ENCODE measurements around the gene HLA-C. TPM values are rescaled to one million over a fixed set of nuclear protein-coding genes. Genes with fewer than 3 reads are reported as not detected.
"Not testable (repeated sequence)": the region's sequence is repeated elsewhere in the genome, so short reads cannot be mapped to it uniquely, and the experiment has no call there.

Gene HLA-C
- total and polyA plus RNA-seq, 8 donors: 117 to 1,825 (median 212) TPM

DNA sequence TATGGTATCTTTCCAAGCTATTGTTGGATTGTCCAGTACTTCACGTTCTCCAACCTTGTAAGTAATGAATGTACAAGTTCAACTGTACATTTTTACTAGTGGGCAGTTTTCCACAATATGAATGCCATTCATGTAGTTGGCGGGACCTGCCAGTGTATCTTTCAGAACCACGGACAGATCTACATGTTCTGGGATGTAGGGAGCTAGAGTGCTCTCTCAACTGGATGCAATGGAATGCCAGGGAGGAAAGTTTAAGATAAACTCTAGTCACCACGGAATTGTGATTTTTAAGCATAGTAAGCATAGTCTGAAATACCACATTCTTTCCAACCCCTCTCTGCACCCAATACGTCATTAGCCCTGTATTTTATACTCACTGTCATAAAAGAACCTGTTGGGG is 21.5 kb upstream of the HLA-C start:
- H3K36me3 ChIP-seq: no peaks in the 10 kb centered on the region
- TF ChIP-seq CTCF (IDR thresholded peaks at IDR 0.05): no peak
- H3K4me3 ChIP-seq: no peak overlapping the region
- no peaks in the 10 kb centered on the region for H3K9me3 ChIP-seq
- ATAC-seq: peak; percentile 48
- DNase-seq: peak in 2 of 4 donors; percentile 7 to 30
- H3K27ac ChIP-seq: no peak overlapping the region
- no peaks in the 10 kb centered on the region for H3K4me1 ChIP-seq
- intact Hi-C loops (cut with DNase I): no loop called here
- H3K27me3 ChIP-seq: peaks cover 0 to 16% of the 10 kb centered on the region in 2 donors

DNA sequence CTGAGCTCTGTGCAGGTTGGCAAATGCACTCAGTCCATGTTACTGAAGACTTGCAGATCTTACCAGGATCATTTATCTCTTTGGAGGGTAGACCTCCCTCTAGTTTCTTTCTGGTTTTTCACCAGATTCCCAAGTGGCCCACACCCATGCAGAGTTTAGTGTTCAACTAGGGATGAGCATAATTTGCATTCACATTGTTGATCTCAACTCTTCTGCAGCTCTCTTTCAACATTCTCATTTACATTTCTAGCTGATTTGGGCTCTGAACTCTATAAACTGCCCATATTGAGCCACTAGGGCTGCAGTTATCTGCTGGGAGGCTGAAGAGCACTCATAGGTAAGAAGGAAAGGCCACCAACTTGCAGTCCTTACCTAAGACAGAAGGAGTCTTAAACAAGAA is 17.9 kb upstream of the HLA-C start:
- TF ChIP-seq CTCF (IDR thresholded peaks at IDR 0.05): no peak
- Histone ChIP-seq H3K4me3 (no peak overlapping the region), H3K9me3 (no peaks in the 10 kb centered on the region), H3K27ac (no peak overlapping the region), H3K4me1 (no peaks in the 10 kb centered on the region), H3K36me3 (no peaks in the 10 kb centered on the region), H3K27me3 (peaks cover 0 to 7% of the 10 kb centered on the region in 2 donors)
- no peak for ATAC-seq
- no peak for DNase-seq
- intact Hi-C loops (cut with DNase I): no loop called here

- no peaks in the 10 kb centered on the region for H3K9me3 ChIP-seq
- no peaks in the 10 kb centered on the region for H3K36me3 ChIP-seq
- no peak overlapping the region for H3K4me3 ChIP-seq
- H3K27ac ChIP-seq: no peak overlapping the region
- H3K27me3 ChIP-seq: peaks cover 0 to 7% of the 10 kb centered on the region in 2 donors
- intact Hi-C loops (cut with DNase I): no loop called here
- no peak for DNase-seq
- no peak for TF ChIP-seq CTCF (IDR thresholded peaks at IDR 0.05)
- ATAC-seq: no peak
- no peaks in the 10 kb centered on the region for H3K4me1 ChIP-seq
Observed at GRCh38 chr6:31287619-31288018, 15.7 kb upstream of the HLA-C start.

DNA sequence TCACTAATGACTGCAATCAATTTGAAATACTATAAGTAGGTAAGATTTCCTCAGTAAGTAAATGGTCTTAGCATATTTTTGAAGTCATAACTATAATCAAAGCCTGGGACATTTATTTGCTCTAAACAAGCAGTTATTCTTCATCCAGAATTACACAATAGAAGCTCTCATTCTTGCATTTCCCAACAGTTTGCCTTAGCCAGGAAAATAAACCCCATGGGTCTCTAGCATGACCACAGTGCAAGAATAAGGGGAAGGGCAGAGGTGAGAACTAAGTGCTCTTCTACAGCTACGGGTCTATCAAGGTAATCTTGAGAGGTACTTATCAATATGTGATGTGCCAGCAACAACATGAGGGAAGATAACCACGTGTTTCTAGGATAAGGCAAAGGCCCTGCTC is 14.1 kb upstream of the HLA-C start:
- no peak overlapping the region for H3K27ac ChIP-seq
- DNase-seq (no peak), ATAC-seq (no peak)
- no peaks in the 10 kb centered on the region for H3K27me3 ChIP-seq
- H3K4me3 ChIP-seq: no peak overlapping the region
- intact Hi-C loops (cut with DNase I): no loop called here
- no peaks in the 10 kb centered on the region for H3K9me3 ChIP-seq
- H3K36me3 ChIP-seq: no peaks in the 10 kb centered on the region
- TF ChIP-seq CTCF (IDR thresholded peaks at IDR 0.05): no peak
- H3K4me1 ChIP-seq: no peaks in the 10 kb centered on the region

DNA sequence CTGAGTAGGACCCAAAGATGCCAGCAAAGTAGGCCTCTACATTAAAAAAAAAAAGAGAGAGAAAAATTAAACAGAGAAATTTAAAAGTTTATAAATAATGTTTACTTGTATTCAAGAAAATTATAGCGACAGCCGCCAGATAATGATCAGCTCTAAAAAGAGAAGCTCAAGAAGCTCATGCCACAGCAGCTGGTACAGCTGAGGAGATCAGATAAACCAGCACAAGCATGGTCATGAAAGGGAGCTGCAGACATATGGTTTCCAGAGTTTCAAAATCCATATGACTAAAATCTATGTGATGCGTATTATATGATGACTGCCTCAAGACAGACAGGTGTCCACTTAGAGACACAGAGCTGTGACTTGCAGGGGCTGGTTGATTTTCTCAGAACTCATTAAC is 13.6 kb upstream of the HLA-C start:
- Histone ChIP-seq H3K27ac (no peak overlapping the region), H3K4me1 (no peaks in the 10 kb centered on the region), H3K36me3 (no peaks in the 10 kb centered on the region), H3K9me3 (no peaks in the 10 kb centered on the region), H3K4me3 (no peak overlapping the region), H3K27me3 (no peaks in the 10 kb centered on the region)
- ATAC-seq (no peak), DNase-seq (no peak)
- TF ChIP-seq CTCF (IDR thresholded peaks at IDR 0.05): no peak
- intact Hi-C loops (cut with DNase I): no loop called here

DNA sequence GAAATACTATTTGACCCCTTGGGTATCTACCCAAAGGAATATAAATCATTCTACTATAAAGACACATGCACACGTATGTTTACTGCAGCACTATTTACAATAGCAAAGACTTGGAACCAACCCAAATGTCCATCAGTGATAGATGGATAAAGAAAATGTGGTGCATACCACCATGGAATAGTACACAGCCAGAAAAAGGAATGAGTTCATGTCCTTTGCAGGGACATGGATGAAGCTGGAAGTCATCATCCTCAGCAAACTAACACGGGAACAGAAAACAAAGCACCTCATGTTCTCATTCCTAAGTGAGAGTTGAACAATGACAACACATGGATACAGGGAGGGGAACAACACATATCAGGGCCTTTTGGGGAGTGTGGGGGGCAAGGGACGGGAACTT is 7.8 kb upstream of the HLA-C start:
- H3K27me3 ChIP-seq; H3K9me3 ChIP-seq; ATAC-seq; intact Hi-C loops (cut with DNase I); H3K27ac ChIP-seq; DNase-seq; H3K4me3 ChIP-seq; H3K4me1 ChIP-seq; H3K36me3 ChIP-seq: not testable (repeated sequence)

All from left lung (tissue), 10 donors.